H9 (cell line): ENCODE measurements around the gene ADIG. TPM values are rescaled to one million over a fixed set of nuclear protein-coding genes. Genes with fewer than 3 reads are reported as not detected.

Experiments
- DNase-seq: peaks from one replicate; pipeline ENCODE4 v3.0.0-alpha.2; 2017
- H2AFZ ChIP-seq: one replicate; pipeline ENCODE4 v1.6.1; 2013; ENCODE audit warnings: mild to moderate bottlenecking, low read length, control low read depth, moderate library complexity
- H2AK5ac ChIP-seq: 2 replicates; pipeline ENCODE4 v1.6.1; 2013; ENCODE audit warnings: low read length, control low read depth, mixed read lengths; ENCODE audit not compliant: insufficient read length
- H2BK120ac ChIP-seq: one replicate; pipeline ENCODE4 v1.6.1; 2013; ENCODE audit warnings: low read depth, mild to moderate bottlenecking, low read length, control low read depth, inconsistent platforms; ENCODE audit not compliant: poor library complexity, severe bottlenecking
- H2BK12ac ChIP-seq: 2 replicates; pipeline ENCODE4 v1.6.1; 2013; ENCODE audit warnings: low read length, control low read depth, mixed read lengths, low read depth; ENCODE audit not compliant: insufficient read length
- H2BK15ac ChIP-seq: 2 replicates; pipeline ENCODE4 v1.6.1; 2013; ENCODE audit warnings: low read depth, low read length, control low read depth
- H2BK20ac ChIP-seq: one replicate; pipeline ENCODE4 v1.6.1; 2013; ENCODE audit warnings: low read depth, mild to moderate bottlenecking, low read length, control low read depth, inconsistent platforms; ENCODE audit not compliant: poor library complexity, severe bottlenecking
- H2BK5ac ChIP-seq: 2 replicates; pipeline ENCODE4 v1.6.1; 2013; ENCODE audit warnings: low read length, control low read depth, mixed read lengths; ENCODE audit not compliant: insufficient read length
- H3K14ac ChIP-seq: 2 replicates; pipeline ENCODE4 v1.6.1; 2013; ENCODE audit warnings: low read length, control low read depth; ENCODE audit not compliant: insufficient read depth
- H3K18ac ChIP-seq: 2 replicates; pipeline ENCODE4 v1.6.1; 2013; ENCODE audit warnings: low read depth, mild to moderate bottlenecking, mixed read lengths, low read length, control low read depth; ENCODE audit not compliant: insufficient read length
- H3K23ac ChIP-seq: 2 replicates; pipeline ENCODE4 v1.6.1; 2013; ENCODE audit warnings: low read length, control low read depth, mixed read lengths, low read depth; ENCODE audit not compliant: insufficient read length
- H3K23me2 ChIP-seq: 2 replicates; pipeline ENCODE4 v1.6.1; 2013; ENCODE audit warnings: low read depth, mild to moderate bottlenecking, mixed read lengths, low read length, control low read depth; ENCODE audit not compliant: insufficient read length, poor library complexity, severe bottlenecking
- H3K27ac ChIP-seq: 2 replicates; pipeline ENCODE4 v1.5.1; 2013; ENCODE audit warnings: low read length, control low read depth, mixed read lengths, low read depth; ENCODE audit not compliant: insufficient read length
- H3K27me3 ChIP-seq: 2 replicates; pipeline ENCODE4 v1.6.1; 2013; ENCODE audit warnings: low read length, control low read depth, inconsistent platforms; ENCODE audit not compliant: insufficient read depth
- H3K4ac ChIP-seq: 2 replicates; pipeline ENCODE4 v1.6.1; 2013; ENCODE audit warnings: low read depth, mild to moderate bottlenecking, control low read depth, inconsistent platforms, low read length, moderate library complexity
- H3K4me1 ChIP-seq: 2 replicates; pipeline ENCODE4 v1.6.1; 2013; ENCODE audit warnings: low read length, control low read depth, inconsistent platforms; ENCODE audit not compliant: insufficient read depth
- H3K4me2 ChIP-seq: 2 replicates; pipeline ENCODE4 v1.6.1; 2013; ENCODE audit warnings: low read length, control low read depth, mixed read lengths; ENCODE audit not compliant: insufficient read length, insufficient read depth
- H3K56ac ChIP-seq: 2 replicates; pipeline ENCODE4 v1.6.1; 2013; ENCODE audit warnings: low read depth, mild to moderate bottlenecking, mixed read lengths, low read length, control low read depth; ENCODE audit not compliant: insufficient read length
- H3K79me1 ChIP-seq: 2 replicates; pipeline ENCODE4 v1.6.1; 2013; ENCODE audit warnings: low read depth, mild to moderate bottlenecking, moderate library complexity, low read length, control low read depth, inconsistent platforms; ENCODE audit not compliant: insufficient read depth, poor library complexity, severe bottlenecking
- H3K79me2 ChIP-seq: 2 replicates; pipeline ENCODE4 v1.6.1; 2013; ENCODE audit warnings: low read length, control low read depth, inconsistent platforms; ENCODE audit not compliant: insufficient read depth
- H3K9ac ChIP-seq: 2 replicates; pipeline ENCODE4 v1.6.1; 2013; ENCODE audit warnings: low read length, control low read depth, mixed read lengths; ENCODE audit not compliant: insufficient read length; ENCODE audit errors: extremely low read depth
- H3K9me3 ChIP-seq: one replicate; pipeline ENCODE4 v1.6.1; 2013; ENCODE audit warnings: low read depth, low read length, inconsistent platforms; ENCODE audit not compliant: control insufficient read depth
- H3T11ph ChIP-seq: one replicate; pipeline ENCODE4 v1.6.1; 2013; ENCODE audit warnings: mild to moderate bottlenecking, low read length, control low read depth, inconsistent platforms
- H4K20me1 ChIP-seq: one replicate; pipeline ENCODE4 v1.6.1; 2013; ENCODE audit not compliant: control insufficient read depth, insufficient read length, insufficient read depth
- H4K5ac ChIP-seq: 2 replicates; pipeline ENCODE4 v1.6.1; 2013; ENCODE audit warnings: low read depth, mild to moderate bottlenecking, mixed read lengths, low read length, control low read depth; ENCODE audit not compliant: insufficient read length
- H4K8ac ChIP-seq: replicated peaks from 2 replicates; pipeline ENCODE4 v1.6.1; 2013; ENCODE audit warnings: low read length, control low read depth, mixed read lengths, low read depth; ENCODE audit not compliant: insufficient read length
- H4K91ac ChIP-seq: 2 replicates; pipeline ENCODE4 v1.6.1; 2013; ENCODE audit warnings: low read depth, mild to moderate bottlenecking, moderate library complexity, mixed read lengths, low read length, control low read depth; ENCODE audit not compliant: insufficient read length
- H3K27ac Mint-ChIP-seq, 3 experiments: 2 replicates in 2 of 3; 3 replicates in 1 of 3; pipeline ENCODE4 v1.8.0; 2020 to 2021; ENCODE audit warnings: mixed read lengths in 3 of 3, mild to moderate bottlenecking in 1 of 3, moderate library complexity in 1 of 3
- H3K27me3 Mint-ChIP-seq: 2 replicates; pipeline ENCODE4 v1.8.0; 2021; ENCODE audit warnings: low read depth, mild to moderate bottlenecking, moderate library complexity, mixed read lengths
- H3K36me3 Mint-ChIP-seq, 3 experiments: 2 replicates in 2 of 3; 3 replicates in 1 of 3; pipeline ENCODE4 v1.8.0; 2020 to 2021; ENCODE audit warnings: low read depth in 3 of 3, mixed read lengths in 3 of 3; ENCODE audit not compliant: insufficient read depth in 1 of 3
- H3K4me1 Mint-ChIP-seq, 2 experiments: 2 replicates each; pipeline ENCODE4 v1.8.0; 2020; ENCODE audit warnings: mixed read lengths in 2 of 2
- H3K4me3 Mint-ChIP-seq, 2 experiments: 2 replicates in 1 of 2; 3 replicates in 1 of 2; pipeline ENCODE4 v1.8.0; 2020 to 2021; ENCODE audit warnings: mild to moderate bottlenecking in 2 of 2, mixed read lengths in 2 of 2, moderate library complexity in 1 of 2
- H3K9me3 Mint-ChIP-seq, 2 experiments: 2 replicates in 1 of 2; 3 replicates in 1 of 2; pipeline ENCODE4 v1.8.0; 2020; ENCODE audit warnings: mild to moderate bottlenecking in 2 of 2, mixed read lengths in 2 of 2, moderate library complexity in 1 of 2
- WGBS: extraction: QIAGEN DNeasy Blood & Tissue Kit; methylation state at CpG from one replicate; pipeline ENCODE4 v1.1.7; 2013; ENCODE audit warnings: missing lambda C conversion rate, low lambda C conversion rate, mixed read lengths; ENCODE audit not compliant: insufficient read length; ENCODE audit errors: extremely low coverage; 5-methylcytosine and 5-hydroxymethylcytosine counted together
- total RNA-seq: library from RNA; stranded (reverse); gene quantifications from 2 replicates; pipeline ENCODE4 v1.2.1, GENCODE V29; 2021
- TF ChIP-seq, protein P1 (sequence below): fragments of 200-600 bp; sonication (generic); conservative IDR thresholded peaks from 3 replicates; pipeline ENCODE4 v1.8.0; 2021; ENCODE audit warnings: antibody characterized with exemption, mild to moderate bottlenecking

ADIG gene
- total RNA-seq, 1 experiment from 2014 or later: not detected

DNA sequence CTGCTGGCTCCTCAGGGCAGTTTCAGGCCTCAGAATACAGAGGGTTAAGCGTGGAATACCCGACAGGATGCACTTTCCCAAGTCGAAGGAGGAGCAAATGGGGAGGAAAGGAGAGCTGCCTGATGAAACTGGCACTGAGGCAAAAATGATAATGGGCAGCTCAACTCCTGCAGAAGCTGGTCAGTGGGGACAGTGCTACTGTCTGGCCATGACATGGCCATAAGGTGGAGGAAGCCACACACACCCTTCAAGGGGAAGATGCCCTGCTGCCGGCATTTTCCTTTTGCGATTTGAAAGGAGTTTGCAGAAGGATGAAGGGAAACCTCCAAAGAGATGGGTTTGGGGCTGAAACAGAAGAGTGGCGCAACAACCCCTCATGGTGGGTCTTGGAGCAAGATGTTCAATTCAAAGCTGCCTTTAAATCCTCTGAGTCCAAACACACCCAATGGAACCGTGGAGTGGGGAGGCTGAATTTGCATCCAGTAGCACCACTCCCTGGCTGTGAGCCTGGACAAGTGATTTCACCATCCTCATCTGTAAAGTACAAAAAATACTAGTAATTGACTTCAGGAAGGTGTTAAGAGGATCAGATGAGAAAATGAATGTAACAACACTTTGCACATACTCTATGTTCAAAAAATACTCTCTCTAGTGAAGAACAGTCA, 3.2 kb downstream of the ADIG start:
- Histone ChIP-seq H3K9ac (no peak overlapping the region), H3K9me3 (no peaks in the 10 kb centered on the region), H2BK120ac (no peak overlapping the region), H4K91ac (no peak overlapping the region), H3K56ac (no peak overlapping the region), H3K4me1 (no peaks in the 10 kb centered on the region), H2BK12ac (no peak overlapping the region), H3K14ac (no peak overlapping the region), H3K79me2 (no peaks in the 10 kb centered on the region), H3K27ac (no peak overlapping the region), H3K27me3 (no peaks in the 10 kb centered on the region), H3K79me1 (no peaks in the 10 kb centered on the region), H4K5ac (no peak overlapping the region), H4K20me1 (no peaks in the 10 kb centered on the region), H3K23me2 (no peaks in the 10 kb centered on the region), H3K4me2 (no peak overlapping the region), H3K23ac (no peak overlapping the region), H2AK5ac (no peak overlapping the region), H3K18ac (no peak overlapping the region), H2BK5ac (no peak overlapping the region), H4K8ac (no peak overlapping the region), H3T11ph (no peak overlapping the region), H2BK20ac (no peak overlapping the region), H2AFZ (no peak overlapping the region), H2BK15ac (no peak overlapping the region), H3K4ac (no peak overlapping the region)
- Mint-ChIP-seq H3K36me3 (no peaks in the 10 kb centered on the region), H3K4me3 (no peak overlapping the region; a peak in 1 of 5 replicates), H3K4me1 (peaks cover 18 to 23% of the 10 kb centered on the region in 2 experiments), H3K27me3 (peaks cover 1% of the 10 kb centered on the region; the same call in 1 of the 2 replicates), H3K27ac (no peak overlapping the region), H3K9me3 (no peaks in the 10 kb centered on the region)
- TF ChIP-seq, protein P1, sequence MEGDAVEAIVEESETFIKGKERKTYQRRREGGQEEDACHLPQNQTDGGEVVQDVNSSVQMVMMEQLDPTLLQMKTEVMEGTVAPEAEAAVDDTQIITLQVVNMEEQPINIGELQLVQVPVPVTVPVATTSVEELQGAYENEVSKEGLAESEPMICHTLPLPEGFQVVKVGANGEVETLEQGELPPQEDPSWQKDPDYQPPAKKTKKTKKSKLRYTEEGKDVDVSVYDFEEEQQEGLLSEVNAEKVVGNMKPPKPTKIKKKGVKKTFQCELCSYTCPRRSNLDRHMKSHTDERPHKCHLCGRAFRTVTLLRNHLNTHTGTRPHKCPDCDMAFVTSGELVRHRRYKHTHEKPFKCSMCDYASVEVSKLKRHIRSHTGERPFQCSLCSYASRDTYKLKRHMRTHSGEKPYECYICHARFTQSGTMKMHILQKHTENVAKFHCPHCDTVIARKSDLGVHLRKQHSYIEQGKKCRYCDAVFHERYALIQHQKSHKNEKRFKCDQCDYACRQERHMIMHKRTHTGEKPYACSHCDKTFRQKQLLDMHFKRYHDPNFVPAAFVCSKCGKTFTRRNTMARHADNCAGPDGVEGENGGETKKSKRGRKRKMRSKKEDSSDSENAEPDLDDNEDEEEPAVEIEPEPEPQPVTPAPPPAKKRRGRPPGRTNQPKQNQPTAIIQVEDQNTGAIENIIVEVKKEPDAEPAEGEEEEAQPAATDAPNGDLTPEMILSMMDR: no peak
- WGBS: no CpG with 5 or more reads among the region's 7 CpGs
- DNase-seq: no peak
